GM23338 (cell line): Measurements from ENCODE around the gene RNASE7. TPM values are rescaled to one million over a fixed set of nuclear protein-coding genes. Genes with fewer than 3 reads are reported as not detected.

Source experiments
- ATAC-seq: fragments of 200-7000 bp; cut with Tn5 transposase; 3 replicates; pipeline ENCODE4 v1.9.1; 2020
- DNase-seq: peaks from one replicate; pipeline ENCODE4 v3.0.0-alpha.2; 2015; ENCODE audit warnings: low spot score
- H2AFZ ChIP-seq: fragments of 200-600 bp; sonication (generic); 2 replicates; pipeline ENCODE4 v1.8.0; 2016; ENCODE audit warnings: antibody characterized with exemption, mild to moderate bottlenecking, moderate library complexity
- H3F3A ChIP-seq: fragments of 200-600 bp; sonication (generic); replicated peaks from 2 replicates; pipeline ENCODE4 v1.8.0; 2017; ENCODE audit warnings: antibody characterized with exemption, mixed run types, low read depth
- H3K27ac ChIP-seq: fragments of 200-600 bp; sonication (generic); 2 replicates; pipeline ENCODE4 v1.6.1; 2016; ENCODE audit warnings: low read depth
- H3K27me3 ChIP-seq: fragments of 200-600 bp; sonication (generic); 2 replicates; pipeline ENCODE4 v1.8.0; 2016; ENCODE audit warnings: mild to moderate bottlenecking, mixed run types, moderate library complexity; ENCODE audit not compliant: insufficient read depth
- H3K36me3 ChIP-seq: fragments of 200-600 bp; sonication (generic); 2 replicates; pipeline ENCODE4 v1.8.0; 2016; ENCODE audit warnings: mild to moderate bottlenecking; ENCODE audit not compliant: insufficient read depth
- H3K4me1 ChIP-seq: fragments of 200-600 bp; sonication (generic); 2 replicates; pipeline ENCODE4 v1.8.0; 2016; ENCODE audit warnings: mild to moderate bottlenecking, moderate library complexity; ENCODE audit not compliant: insufficient read depth
- H3K4me2 ChIP-seq: fragments of 200-600 bp; sonication (generic); 2 replicates; pipeline ENCODE4 v1.7.1; 2017; ENCODE audit warnings: mixed run types
- H3K4me3 ChIP-seq: fragments of 200-600 bp; sonication (generic); 2 replicates; pipeline ENCODE4 v1.6.1; 2016; ENCODE audit warnings: mixed run types
- H3K79me2 ChIP-seq: fragments of 200-600 bp; sonication (generic); replicated peaks from 2 replicates; pipeline ENCODE4 v1.8.0; 2017; ENCODE audit warnings: mild to moderate bottlenecking; ENCODE audit not compliant: insufficient read depth
- H3K9me2 ChIP-seq: fragments of 200-600 bp; sonication (generic); 2 replicates; pipeline ENCODE4 v1.8.0; 2017; ENCODE audit not compliant: insufficient read depth
- H4K20me1 ChIP-seq: fragments of 200-600 bp; sonication (generic); replicated peaks from 2 replicates; pipeline ENCODE4 v1.8.0; 2017; ENCODE audit warnings: mild to moderate bottlenecking; ENCODE audit not compliant: insufficient read depth
- H3K27ac Mint-ChIP-seq: 2 replicates; pipeline ENCODE4 v1.8.0; 2020; ENCODE audit warnings: inconsistent platforms, mild to moderate bottlenecking, moderate library complexity, mixed read lengths
- H3K27me3 Mint-ChIP-seq: 3 replicates; pipeline ENCODE4 v1.8.0; 2022; ENCODE audit warnings: low read depth, mild to moderate bottlenecking, moderate library complexity, mixed read lengths, inconsistent platforms; ENCODE audit not compliant: insufficient read depth, poor library complexity
- H3K36me3 Mint-ChIP-seq: 3 replicates; pipeline ENCODE4 v1.8.0; 2021; ENCODE audit warnings: low read depth, mild to moderate bottlenecking, inconsistent platforms, moderate library complexity, mixed read lengths
- H3K4me1 Mint-ChIP-seq: 3 replicates; pipeline ENCODE4 v1.8.0; 2020; ENCODE audit warnings: mild to moderate bottlenecking, inconsistent platforms, mixed read lengths
- H3K4me3 Mint-ChIP-seq: 3 replicates; pipeline ENCODE4 v1.8.0; 2021; ENCODE audit warnings: moderate library complexity, mild to moderate bottlenecking, inconsistent platforms, mixed read lengths
- H3K9me3 Mint-ChIP-seq: 3 replicates; pipeline ENCODE4 v1.8.0; 2020; ENCODE audit warnings: moderate library complexity, mild to moderate bottlenecking, inconsistent platforms, mixed read lengths
- CREB1 ChIP-seq: fragments of 250-450 bp; sonication (Bioruptor Pico); IDR thresholded peaks from 2 replicates; pipeline ENCODE4 v1.5.0; 2020; ENCODE audit warnings: low read depth, mild to moderate bottlenecking, moderate library complexity
- CTCF ChIP-seq, 2 experiments: fragments of 200-600 bp in 1 of 2; sonication (generic) in 1 of 2; conservative IDR thresholded peaks; 2 replicates each; pipeline versions ENCODE4 v1.5.1 to v1.6.1; 2016 to 2017; ENCODE audit warnings: antibody characterized with exemption in 2 of 2, low read depth in 2 of 2, mild to moderate bottlenecking in 2 of 2, moderate library complexity in 1 of 2
- ETS1 ChIP-seq: IDR thresholded peaks from 2 replicates; pipeline ENCODE4 v1.6.1; 2016; ENCODE audit warnings: antibody characterized with exemption
- EZH2 ChIP-seq: fragments of 200-600 bp; sonication (generic); IDR thresholded peaks from one replicate; pipeline ENCODE4 v1.8.0; 2017; ENCODE audit warnings: antibody characterized with exemption, mild to moderate bottlenecking, low read depth; ENCODE audit not compliant: unreplicated experiment
- EZH2phosphoT487 ChIP-seq: fragments of 200-600 bp; sonication (generic); IDR thresholded peaks from one replicate; pipeline ENCODE4 v1.8.1; 2018; ENCODE audit warnings: antibody characterized with exemption; ENCODE audit not compliant: unreplicated experiment
- JUNB ChIP-seq: IDR thresholded peaks from one replicate; pipeline ENCODE4 v1.6.1; 2016; ENCODE audit warnings: antibody characterized with exemption; ENCODE audit not compliant: unreplicated experiment
- NANOG ChIP-seq: IDR thresholded peaks from 2 replicates; pipeline ENCODE4 v1.6.1; 2016; ENCODE audit warnings: antibody characterized with exemption, borderline replicate concordance
- POLR2AphosphoS5 ChIP-seq: IDR thresholded peaks from 2 replicates; pipeline ENCODE4 v1.6.1; 2016; ENCODE audit warnings: antibody characterized with exemption, low read depth
- REST ChIP-seq: IDR thresholded peaks from one replicate; pipeline ENCODE4 v1.6.1; 2018; ENCODE audit warnings: antibody characterized with exemption; ENCODE audit not compliant: unreplicated experiment
- STAT1 ChIP-seq: IDR thresholded peaks from one replicate; pipeline ENCODE4 v1.6.1; 2016; ENCODE audit warnings: antibody characterized with exemption; ENCODE audit not compliant: unreplicated experiment
- ZNF114 ChIP-seq: fragments of 250-450 bp; sonication (Bioruptor Pico); IDR thresholded peaks from 2 replicates; pipeline ENCODE4 v1.5.0; 2020; ENCODE audit warnings: mild to moderate bottlenecking, moderate library complexity
- ZNF331 ChIP-seq: fragments of 250-450 bp; sonication (Bioruptor Pico); IDR thresholded peaks from 2 replicates; pipeline ENCODE4 v1.5.0; 2020; ENCODE audit warnings: low read depth, mild to moderate bottlenecking, moderate library complexity
- ZNF462 ChIP-seq: fragments of 250-450 bp; sonication (Bioruptor Pico); IDR thresholded peaks from 2 replicates; pipeline ENCODE4 v1.5.0; 2020; ENCODE audit warnings: mild to moderate bottlenecking, moderate library complexity
- polyA plus RNA-seq: library from polyadenylated mRNA; unstranded; fragments of >200 nt; fragmentation: Nextera tagmentation; extraction: Ambion mirVana; gene quantifications from 2 replicates; pipeline ENCODE4 v1.2.1, GENCODE V29; 2016
- total RNA-seq: library from RNA; depleted of rRNA; stranded (reverse); fragments of >200 nt; shearing (Covaris generic); gene quantifications from 2 replicates; pipeline ENCODE4 v1.2.3, GENCODE V29; 2014

Gene RNASE7
- total and polyA plus RNA-seq, 2 experiments from 2014 or later: not detected

GRCh38 chr14:21074398-21075272, 32.5 kb downstream of the RNASE7 start:
- no peak for TF ChIP-seq REST
- no peak for TF ChIP-seq ZNF114 (CRISPR knock-in tag)
- TF ChIP-seq CREB1: no peak
- no peak for TF ChIP-seq JUNB
- no peak for TF ChIP-seq ZNF462 (CRISPR knock-in tag)
- TF ChIP-seq CTCF (conservative IDR thresholded peaks at IDR 0.05; ENCODE audit: low read depth in 2 of 2): no peak
- no peak for TF ChIP-seq EZH2phosphoT487
- no peak for TF ChIP-seq NANOG
- TF ChIP-seq STAT1: no peak
- TF ChIP-seq POLR2AphosphoS5: no peak
- TF ChIP-seq ZNF331: no peak
- no peak for TF ChIP-seq ETS1
- no peak for TF ChIP-seq EZH2
- H2AFZ ChIP-seq: no peak overlapping the region
- H3K27ac ChIP-seq: no peak overlapping the region
- H3K27ac Mint-ChIP-seq: no peak overlapping the region
- no peaks in the 10 kb centered on the region; the same call in 1 of the 3 replicates for H3K9me3 Mint-ChIP-seq
- peaks cover 6% of the 10 kb centered on the region for H3K79me2 ChIP-seq
- peaks cover 10% of the 10 kb centered on the region for H3F3A ChIP-seq
- peaks cover 13% of the 10 kb centered on the region for H3K4me1 ChIP-seq
- H3K36me3 ChIP-seq: peaks cover 12% of the 10 kb centered on the region; the same call in 1 of the 2 replicates
- H3K27me3 ChIP-seq: no peaks in the 10 kb centered on the region
- H3K4me3 ChIP-seq: no peak overlapping the region
- no peak overlapping the region for H3K4me2 ChIP-seq
- ATAC-seq (no peak), DNase-seq (no peak)
- H3K4me3 Mint-ChIP-seq: no peak overlapping the region
- peaks cover 15% of the 10 kb centered on the region for H3K27me3 Mint-ChIP-seq
- peaks cover 3% of the 10 kb centered on the region; the same call in 1 of the 2 replicates for H4K20me1 ChIP-seq
- peaks cover 19% of the 10 kb centered on the region for H3K4me1 Mint-ChIP-seq
- H3K9me2 ChIP-seq: no peaks in the 10 kb centered on the region
- peaks cover 71% of the 10 kb centered on the region for H3K36me3 Mint-ChIP-seq
